GM12892 (cell line): ENCODE measurements around the gene TMEM35B.

Source experiments
- POLR2A ChIP-seq: IDR thresholded peaks from 2 replicates; pipeline ENCODE4 v1.6.1; 2011; ENCODE audit warnings: low read depth, low read length, control low read depth
- POLR2AphosphoS5 ChIP-seq: IDR thresholded peaks from 2 replicates; pipeline ENCODE4 v1.6.1; 2011; ENCODE audit warnings: low read depth, low read length, control low read depth
- TAF1 ChIP-seq: IDR thresholded peaks from 2 replicates; pipeline ENCODE4 v1.6.1; 2011; ENCODE audit warnings: low read depth, mild to moderate bottlenecking, control low read depth, low read length, borderline replicate concordance

GRCh38 chr1:34977210-34977471 lies 8.0 kb downstream of the TMEM35B start:
- TF ChIP-seq POLR2A (no peak), POLR2AphosphoS5 (no peak), TAF1 (no peak)
